H1 (cell line): ENCODE data around the gene ZNF581. TPM values are rescaled to one million over a fixed set of nuclear protein-coding genes. Genes with fewer than 3 reads are reported as not detected.

Experiments used
- BCL11A ChIP-seq, 2 experiments: IDR thresholded peaks; one replicate each; pipeline ENCODE4 v1.6.1; 2011; ENCODE audit warnings: low read depth in 2 of 2, low read length in 2 of 2, mild to moderate bottlenecking in 2 of 2
- CHD2 ChIP-seq: IDR thresholded peaks from 2 replicates; pipeline ENCODE4 v1.6.1; 2012; ENCODE audit warnings: low read length, improper control_type of control experiment
- CHD7 ChIP-seq: fragments of 300-600 bp; sonication (generic); IDR thresholded peaks from 2 replicates; pipeline ENCODE4 v1.7.1; 2012; ENCODE audit warnings: low read length, moderate library complexity, mild to moderate bottlenecking, inconsistent platforms; ENCODE audit not compliant: insufficient replicate concordance
- MAX ChIP-seq: IDR thresholded peaks from 2 replicates; pipeline ENCODE4 v1.6.1; 2012; ENCODE audit warnings: inconsistent platforms
- PHF8 ChIP-seq: fragments of 200-600 bp; sonication (generic); conservative IDR thresholded peaks from 2 replicates; pipeline ENCODE4 v1.7.1; 2012; ENCODE audit warnings: low read depth, mild to moderate bottlenecking, inconsistent platforms, low read length, moderate library complexity
- SIX5 ChIP-seq: IDR thresholded peaks from 2 replicates; pipeline ENCODE4 v1.6.1; 2011; ENCODE audit warnings: mild to moderate bottlenecking, low read depth, low read length
- SP2 ChIP-seq: IDR thresholded peaks from 2 replicates; pipeline ENCODE4 v1.6.1; 2012; ENCODE audit warnings: mild to moderate bottlenecking, low read length, inconsistent platforms
- SUZ12 ChIP-seq: fragments of 200-600 bp; sonication (generic); IDR thresholded peaks from 2 replicates; pipeline ENCODE4 v1.6.1; 2012; ENCODE audit warnings: mild to moderate bottlenecking, inconsistent platforms, low read length, moderate library complexity, mixed read lengths
- TAF1 ChIP-seq: IDR thresholded peaks from 2 replicates; pipeline ENCODE4 v1.6.1; 2011; ENCODE audit warnings: mild to moderate bottlenecking, low read depth, low read length
- TBP ChIP-seq: IDR thresholded peaks from 2 replicates; pipeline ENCODE4 v1.6.1; 2011; ENCODE audit warnings: low read depth, low read length, improper control_type of control experiment
- polyA plus RNA-seq, 7 experiments: library from polyadenylated mRNA; depleted of rRNA in 3 of 7; stranded (reverse) in 5 of 7; unstranded in 2 of 7; fragments of >200 nt in 5 of 7; fragments of 200-250 nt in 2 of 7; gene quantifications; 1 replicate in 5 of 7; 2 replicates in 1 of 7; 4 replicates in 1 of 7; pipeline versions ENCODE4 v1.2.1 to v1.2.3, GENCODE V29; 2011 to 2013; ENCODE audit warnings: missing spikeins in 2 of 7, mixed read lengths in 2 of 7
- total RNA-seq: library from RNA; stranded (reverse); fragmentation: NEBNext Ultra II Directional; extraction: Animal tissue kit (Norgen Biotek cat#: 25700); gene quantifications from 2 replicates; pipeline ENCODE4 v1.2.1, GENCODE V29; 2021

Gene ZNF581
- total and polyA plus RNA-seq, 2 of the 8 experiments (the other 6 are each of a cell fraction or from before 2014, with no cell fraction given): 73.0 to 76.1 TPM

- TF ChIP-seq CHD7: no peak
- TF ChIP-seq PHF8: 0 out of 2 replicates have a peak, but pooled peaks have one; percentile 39
- no peak for TF ChIP-seq SIX5
- TF ChIP-seq SP2: no peak
- TF ChIP-seq TAF1: peak; percentile 81
- peak; percentile 84 for TF ChIP-seq TBP
- peak; percentile 49; the same call in 1 of the 2 replicates for TF ChIP-seq MAX
- no peak for TF ChIP-seq BCL11A (IDR thresholded peaks at IDR 0.05; ENCODE audit: low read depth in 2 of 2, low read length in 2 of 2)
- no peak for TF ChIP-seq SUZ12
- no peak for TF ChIP-seq CHD2
Observed at GRCh38 chr19:55643003-55643886, at the start of gene ZNF581 (continued).
